ENCODE data around the gene CDX1. TPM values are rescaled to one million over a fixed set of nuclear protein-coding genes. Genes with fewer than 3 reads are reported as not detected.

The CDX1 gene
- total and polyA plus RNA-seq, 2 of the 8 experiments (the other 6 are each of a cell fraction or from before 2014, with no cell fraction given): not detected

GRCh38 chr5:150125334-150125733, 41.2 kb upstream of the CDX1 start:
- Histone ChIP-seq H2BK20ac (ENCODE audit: low read length) (no peak overlapping the region), H3K56ac (replicated peaks; ENCODE audit: insufficient read length, low read depth, low read length) (no peak overlapping the region), H4K91ac (replicated peaks; ENCODE audit: insufficient read length, low read length) (no peak overlapping the region), H3K27ac (ENCODE audit: low read depth, low read length) (no peak overlapping the region), H3K4ac (replicated peaks; ENCODE audit: insufficient read length, low read depth, low read length) (no peak overlapping the region), H3K36me3 (ENCODE audit: control insufficient read depth in 2 of 4, insufficient read depth in 4 of 4, low read length in 3 of 4) (no peaks in the 10 kb centered on the region), H3K4me3 (ENCODE audit: extremely low read depth in 1 of 4, insufficient read depth in 2 of 4, low read depth in 3 of 4, low read length in 4 of 4) (no peak overlapping the region), H3K4me2 (ENCODE audit: insufficient read depth in 1 of 2, low read depth in 2 of 2, low read length in 2 of 2) (no peak overlapping the region), H3K79me1 (ENCODE audit: low read depth, low read length) (no peaks in the 10 kb centered on the region), H2BK15ac (ENCODE audit: low read length) (no peak overlapping the region), H3K23me2 (ENCODE audit: low read depth, low read length) (no peaks in the 10 kb centered on the region), H3K14ac (ENCODE audit: insufficient read length) (no peak overlapping the region), H3K79me2 (ENCODE audit: control insufficient read depth in 1 of 2, insufficient read depth in 2 of 2, low read length in 2 of 2) (no peaks in the 10 kb centered on the region), H3K4me1 (replicated peaks in 1 of 4; ENCODE audit: control insufficient read depth in 3 of 4, insufficient read depth in 4 of 4, low read length in 3 of 4) (peaks cover 1 to 7% (median 5%) of the 10 kb centered on the region in 4 experiments), H4K5ac (ENCODE audit: insufficient read length, low read depth, low read length) (no peak overlapping the region), H4K20me1 (replicated peaks in 1 of 2; ENCODE audit: control insufficient read depth in 1 of 2, insufficient read depth in 2 of 2, low read length in 2 of 2) (peaks cover 0 to 8% of the 10 kb centered on the region in 2 experiments), H3K27me3 (replicated peaks in 1 of 4; ENCODE audit: control insufficient read depth in 3 of 4, extremely low read depth in 1 of 4, insufficient read depth in 3 of 4, low read length in 3 of 4) (no peaks in the 10 kb centered on the region; a peak in 1 of 7 replicates), H3K23ac (ENCODE audit: insufficient read length) (no peak overlapping the region), H2BK5ac (ENCODE audit: low read depth, low read length) (no peak overlapping the region), H3K9ac (replicated peaks in 1 of 4; ENCODE audit: extremely low read depth in 1 of 4, low read depth in 3 of 4, low read length in 3 of 4) (no peak overlapping the region), H3K9me3 (ENCODE audit: insufficient read depth in 2 of 2, low read depth in 1 of 2, low read length in 1 of 2) (no peaks in the 10 kb centered on the region), H2BK12ac (ENCODE audit: low read depth, low read length) (no peak overlapping the region), H2BK120ac (replicated peaks; ENCODE audit: low read depth, low read length) (no peak overlapping the region), H4K8ac (ENCODE audit: extremely low read depth, insufficient read depth, low read length) (no peak overlapping the region), H2AK5ac (ENCODE audit: low read depth, low read length) (no peak overlapping the region), H3K18ac (ENCODE audit: extremely low read depth, low read length) (no peak overlapping the region), H2AFZ (ENCODE audit: low read length) (no peak overlapping the region)
- FAIRE-seq: no peak
- POLR2A ChIA-PET (ENCODE audit: partially characterized antibody): no interaction called here
- 95% methylated on average over 10 of the region's 10 CpGs; no CpG with 5 or more reads in 1 of the 2 experiments for WGBS, 2 experiments (ENCODE audit: extremely low coverage in 1 of 2, insufficient coverage in 1 of 2, insufficient read length in 1 of 2, insufficient replicate concordance in 2 of 2, low coverage in 1 of 2, low lambda C conversion rate in 2 of 2, missing lambda C conversion rate in 1 of 2)
- CTCF ChIA-PET (ENCODE audit: partially characterized antibody): interaction anchor here (0.7 to 16.9 kb wide), 12 partner anchors 11 to 100 kb away, joined by 3 to 188 read pairs (median 5); no protein-coding TSS in a partner anchor
- no peak for DNase-seq (ENCODE audit: low read depth in 1 of 2, low spot score in 2 of 2)
- TF ChIP-seq ATF3 (IDR thresholded peaks at IDR 0.05; ENCODE audit: insufficient read depth, low read depth, low read length) (no peak), ASH2L (IDR thresholded peaks at IDR 0.05; ENCODE audit: low read length) (no peak), POU5F1 (IDR thresholded peaks at IDR 0.05; ENCODE audit: low read depth, low read length) (no peak), CEBPB (IDR thresholded peaks at IDR 0.05; ENCODE audit: low read depth, low read length) (no peak), RFX5 (IDR thresholded peaks at IDR 0.05; ENCODE audit: borderline replicate concordance, low read depth, low read length) (no peak), HDAC2 (IDR thresholded peaks at IDR 0.05; ENCODE audit: borderline replicate concordance in 1 of 2, low read depth in 2 of 2, low read length in 2 of 2) (no peak)
- TF ChIP-seq, protein P1, sequence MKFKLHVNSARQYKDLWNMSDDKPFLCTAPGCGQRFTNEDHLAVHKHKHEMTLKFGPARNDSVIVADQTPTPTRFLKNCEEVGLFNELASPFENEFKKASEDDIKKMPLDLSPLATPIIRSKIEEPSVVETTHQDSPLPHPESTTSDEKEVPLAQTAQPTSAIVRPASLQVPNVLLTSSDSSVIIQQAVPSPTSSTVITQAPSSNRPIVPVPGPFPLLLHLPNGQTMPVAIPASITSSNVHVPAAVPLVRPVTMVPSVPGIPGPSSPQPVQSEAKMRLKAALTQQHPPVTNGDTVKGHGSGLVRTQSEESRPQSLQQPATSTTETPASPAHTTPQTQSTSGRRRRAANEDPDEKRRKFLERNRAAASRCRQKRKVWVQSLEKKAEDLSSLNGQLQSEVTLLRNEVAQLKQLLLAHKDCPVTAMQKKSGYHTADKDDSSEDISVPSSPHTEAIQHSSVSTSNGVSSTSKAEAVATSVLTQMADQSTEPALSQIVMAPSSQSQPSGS (IDR thresholded peaks at IDR 0.05; ENCODE audit: low read length): no peak

All from H1 (cell line).